ENCODE results near the gene CSMD2.

Gene CSMD2

GRCh38 chr1:33960188-33960895 lies 204.7 kb downstream of the CSMD2 start:
- WGBS, 2 experiments (ENCODE audit: insufficient coverage in 2 of 2) = 88 to 95% methylated on average over 4 to 5 of the region's 9 CpGs
- no peaks in the 10 kb centered on the region for H3K9me3 ChIP-seq (ENCODE audit: control insufficient read depth, low read length)
- no peaks in the 10 kb centered on the region for H3K4me1 ChIP-seq (ENCODE audit: control insufficient read depth, insufficient read depth, low read length, poor library complexity, severe bottlenecking)
- no peaks in the 10 kb centered on the region for H3K36me3 ChIP-seq (ENCODE audit: control insufficient read depth, insufficient read depth, low read length)
- H3K4me3 ChIP-seq (ENCODE audit: extremely low read depth, insufficient read depth, low read length, poor library complexity, severe bottlenecking) = no peak overlapping the region
- H3K27ac ChIP-seq (ENCODE audit: low read depth, low read length, severe bottlenecking) = no peak overlapping the region

DNA sequence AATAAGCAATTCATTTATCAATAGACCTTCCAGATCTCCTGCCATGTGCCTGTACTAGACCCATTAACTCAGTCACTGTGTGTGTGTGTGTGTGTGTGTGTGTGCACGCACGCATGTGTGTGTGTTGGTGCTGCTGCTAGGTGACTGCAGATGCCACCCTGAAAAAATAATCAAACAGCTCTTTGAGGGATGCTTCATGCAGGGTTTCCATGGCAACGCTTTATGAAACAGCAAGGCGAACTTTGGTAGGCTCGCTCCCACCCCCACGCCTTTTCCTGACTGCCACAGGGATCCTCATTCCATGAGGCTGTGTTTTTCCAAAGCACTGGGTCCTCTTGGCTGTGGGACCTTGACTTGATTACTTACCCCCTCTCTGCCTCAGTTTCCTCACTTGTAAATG lies 207.2 kb downstream of the CSMD2 start:
- Histone ChIP-seq H3K4me3 (ENCODE audit: extremely low read depth, insufficient read depth, low read length, poor library complexity, severe bottlenecking) (no peak overlapping the region), H3K36me3 (ENCODE audit: control insufficient read depth, insufficient read depth, low read length) (no peaks in the 10 kb centered on the region), H3K4me1 (ENCODE audit: control insufficient read depth, insufficient read depth, low read length, poor library complexity, severe bottlenecking) (no peaks in the 10 kb centered on the region), H3K9me3 (ENCODE audit: control insufficient read depth, low read length) (no peaks in the 10 kb centered on the region), H3K27ac (ENCODE audit: low read depth, low read length, severe bottlenecking) (no peak overlapping the region)
- 94 to 98% methylated on average over 5 to 6 of the region's 6 CpGs for WGBS, 2 experiments (ENCODE audit: insufficient coverage in 2 of 2)

DNA sequence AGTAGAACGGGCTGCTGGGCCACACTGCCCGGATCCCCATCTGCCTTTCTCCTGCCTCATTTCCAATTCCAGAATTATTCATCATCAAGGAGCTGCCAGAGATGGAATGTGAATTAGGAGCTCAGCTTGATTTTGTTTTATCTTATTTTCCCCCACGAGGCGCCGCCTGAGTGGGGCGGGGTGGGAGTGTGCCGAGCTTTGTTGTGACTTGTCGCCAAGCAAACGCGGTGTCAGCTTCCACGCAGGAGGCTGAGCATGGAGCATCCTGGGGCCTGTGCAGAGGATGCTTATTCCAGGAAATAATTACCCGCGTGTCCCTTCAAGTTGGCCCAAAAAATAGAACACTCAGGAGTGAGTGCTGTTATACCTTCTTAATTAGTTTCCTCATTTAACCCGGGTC lies 209.9 kb downstream of the CSMD2 start:
- H3K27ac ChIP-seq (ENCODE audit: low read depth, low read length, severe bottlenecking) = no peak overlapping the region
- H3K4me3 ChIP-seq (ENCODE audit: extremely low read depth, insufficient read depth, low read length, poor library complexity, severe bottlenecking) = no peak overlapping the region
- WGBS, 2 experiments (ENCODE audit: insufficient coverage in 2 of 2) = 97 to 99% methylated on average over 12 of the region's 14 CpGs
- H3K4me1 ChIP-seq (ENCODE audit: control insufficient read depth, insufficient read depth, low read length, poor library complexity, severe bottlenecking) = no peaks in the 10 kb centered on the region
- no peaks in the 10 kb centered on the region for H3K9me3 ChIP-seq (ENCODE audit: control insufficient read depth, low read length)
- H3K36me3 ChIP-seq (ENCODE audit: control insufficient read depth, insufficient read depth, low read length) = no peaks in the 10 kb centered on the region

- H3K27ac ChIP-seq (ENCODE audit: low read depth, low read length, severe bottlenecking) = no peak overlapping the region
- 85 to 92% methylated on average over 2 of the region's 2 CpGs for WGBS, 2 experiments (ENCODE audit: insufficient coverage in 2 of 2)
- H3K4me3 ChIP-seq (ENCODE audit: extremely low read depth, insufficient read depth, low read length, poor library complexity, severe bottlenecking) = no peak overlapping the region
- no peaks in the 10 kb centered on the region for H3K9me3 ChIP-seq (ENCODE audit: control insufficient read depth, low read length)
- no peaks in the 10 kb centered on the region for H3K4me1 ChIP-seq (ENCODE audit: control insufficient read depth, insufficient read depth, low read length, poor library complexity, severe bottlenecking)
- no peaks in the 10 kb centered on the region for H3K36me3 ChIP-seq (ENCODE audit: control insufficient read depth, insufficient read depth, low read length)
Measured at GRCh38 chr1:33949570-33949969, 215.5 kb downstream of the CSMD2 start.

GRCh38 chr1:33948291-33948690 lies 216.7 kb downstream of the CSMD2 start:
- no peak overlapping the region for H3K27ac ChIP-seq (ENCODE audit: low read depth, low read length, severe bottlenecking)
- WGBS, 2 experiments (ENCODE audit: insufficient coverage in 2 of 2) = 82 to 94% methylated on average over 3 of the region's 3 CpGs
- no peaks in the 10 kb centered on the region for H3K36me3 ChIP-seq (ENCODE audit: control insufficient read depth, insufficient read depth, low read length)
- no peaks in the 10 kb centered on the region for H3K9me3 ChIP-seq (ENCODE audit: control insufficient read depth, low read length)
- H3K4me1 ChIP-seq (ENCODE audit: control insufficient read depth, insufficient read depth, low read length, poor library complexity, severe bottlenecking) = no peaks in the 10 kb centered on the region
- H3K4me3 ChIP-seq (ENCODE audit: extremely low read depth, insufficient read depth, low read length, poor library complexity, severe bottlenecking) = no peak overlapping the region

DNA sequence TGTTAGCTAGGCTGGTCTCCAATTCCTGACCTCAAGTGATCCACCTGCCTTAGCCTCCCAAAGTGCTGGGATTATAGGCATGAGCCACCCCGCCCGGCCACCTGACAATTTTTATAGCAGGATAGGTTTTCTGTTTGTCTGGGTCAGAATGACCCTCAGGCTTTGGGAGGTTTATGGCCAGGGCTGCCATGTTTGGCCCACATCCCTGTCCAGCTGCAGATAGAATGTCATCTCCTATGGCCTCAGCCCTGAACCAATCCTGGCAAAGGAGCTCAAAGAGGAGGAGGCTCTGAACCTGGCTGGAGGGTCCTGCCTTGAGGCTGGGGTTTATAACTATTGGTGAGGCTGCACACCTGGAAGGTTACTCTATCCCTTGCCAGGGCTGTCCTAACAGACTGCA lies 218.2 kb downstream of the CSMD2 start:
- Histone ChIP-seq H3K36me3 (ENCODE audit: control insufficient read depth, insufficient read depth, low read length) (no peaks in the 10 kb centered on the region), H3K27ac (ENCODE audit: low read depth, low read length, severe bottlenecking) (no peak overlapping the region), H3K4me3 (ENCODE audit: extremely low read depth, insufficient read depth, low read length, poor library complexity, severe bottlenecking) (no peak overlapping the region), H3K9me3 (ENCODE audit: control insufficient read depth, low read length) (no peaks in the 10 kb centered on the region), H3K4me1 (ENCODE audit: control insufficient read depth, insufficient read depth, low read length, poor library complexity, severe bottlenecking) (no peaks in the 10 kb centered on the region)
- WGBS, 2 experiments (ENCODE audit: insufficient coverage in 2 of 2) = 83% methylated on average over 2 of the region's 2 CpGs; no CpG with 5 or more reads in 1 of the 2 experiments

DNA sequence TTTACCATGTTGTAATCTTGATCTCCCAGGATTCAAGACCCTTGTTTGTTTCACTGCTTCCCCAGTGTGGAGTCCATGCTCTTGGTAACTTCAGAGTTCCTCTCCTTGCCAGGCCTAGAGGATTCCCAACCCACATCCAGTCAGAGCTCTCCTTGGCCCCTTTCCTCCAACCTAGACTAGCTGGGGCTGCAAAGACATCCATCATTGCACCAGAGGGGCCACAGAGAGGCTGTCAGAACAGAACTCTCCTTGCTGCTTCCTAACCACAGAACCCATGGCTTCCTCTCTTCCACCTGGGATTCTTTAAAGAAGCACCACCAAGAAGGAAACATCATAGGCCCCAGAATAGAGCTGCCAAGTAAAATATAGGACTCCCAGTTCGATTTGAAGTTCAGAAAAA lies 220.2 kb downstream of the CSMD2 start:
- WGBS, 2 experiments (ENCODE audit: insufficient coverage in 2 of 2) = no CpG with 5 or more reads among the region's 1 CpG
- Histone ChIP-seq H3K36me3 (ENCODE audit: control insufficient read depth, insufficient read depth, low read length) (no peaks in the 10 kb centered on the region), H3K4me3 (ENCODE audit: extremely low read depth, insufficient read depth, low read length, poor library complexity, severe bottlenecking) (no peak overlapping the region), H3K9me3 (ENCODE audit: control insufficient read depth, low read length) (no peaks in the 10 kb centered on the region), H3K4me1 (ENCODE audit: control insufficient read depth, insufficient read depth, low read length, poor library complexity, severe bottlenecking) (no peaks in the 10 kb centered on the region), H3K27ac (ENCODE audit: low read depth, low read length, severe bottlenecking) (no peak overlapping the region)

- Histone ChIP-seq H3K36me3 (ENCODE audit: control insufficient read depth, insufficient read depth, low read length) (no peaks in the 10 kb centered on the region), H3K9me3 (ENCODE audit: control insufficient read depth, low read length) (peaks cover 2% of the 10 kb centered on the region), H3K4me3 (ENCODE audit: extremely low read depth, insufficient read depth, low read length, poor library complexity, severe bottlenecking) (no peak overlapping the region), H3K4me1 (ENCODE audit: control insufficient read depth, insufficient read depth, low read length, poor library complexity, severe bottlenecking) (no peaks in the 10 kb centered on the region), H3K27ac (ENCODE audit: low read depth, low read length, severe bottlenecking) (no peak overlapping the region)
- 90% methylated on average over 2 of the region's 3 CpGs; no CpG with 5 or more reads in 1 of the 2 experiments for WGBS, 2 experiments (ENCODE audit: insufficient coverage in 2 of 2)
Measured at GRCh38 chr1:33943978-33944377, 221.1 kb downstream of the CSMD2 start.

DNA sequence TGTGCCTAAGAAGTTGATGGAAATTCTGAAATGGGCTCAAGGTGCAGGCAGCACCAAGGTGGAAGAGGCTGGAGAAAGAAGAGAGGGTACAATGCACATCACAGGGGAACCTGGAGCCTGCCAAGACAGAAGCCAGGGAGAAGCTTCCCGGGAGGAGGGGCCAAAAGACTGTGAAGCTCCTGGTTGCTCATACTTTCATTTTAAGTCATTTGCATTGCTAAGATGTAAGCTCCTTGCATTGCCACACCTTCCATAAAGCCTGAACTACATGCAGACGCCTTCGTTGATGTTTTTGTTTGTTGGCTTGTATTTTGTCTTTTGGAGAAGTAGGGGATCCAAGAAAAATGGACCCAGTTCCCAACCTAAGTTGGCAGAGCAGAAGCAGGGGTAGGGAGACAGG lies 232.2 kb downstream of the CSMD2 start:
- Histone ChIP-seq H3K4me1 (ENCODE audit: control insufficient read depth, insufficient read depth, low read length, poor library complexity, severe bottlenecking) (no peaks in the 10 kb centered on the region), H3K4me3 (ENCODE audit: extremely low read depth, insufficient read depth, low read length, poor library complexity, severe bottlenecking) (no peak overlapping the region), H3K27ac (ENCODE audit: low read depth, low read length, severe bottlenecking) (no peak overlapping the region), H3K9me3 (ENCODE audit: control insufficient read depth, low read length) (no peaks in the 10 kb centered on the region), H3K36me3 (ENCODE audit: control insufficient read depth, insufficient read depth, low read length) (no peaks in the 10 kb centered on the region)
- 79 to 100% methylated on average over 2 to 3 of the region's 3 CpGs for WGBS, 2 experiments (ENCODE audit: insufficient coverage in 2 of 2)

DNA sequence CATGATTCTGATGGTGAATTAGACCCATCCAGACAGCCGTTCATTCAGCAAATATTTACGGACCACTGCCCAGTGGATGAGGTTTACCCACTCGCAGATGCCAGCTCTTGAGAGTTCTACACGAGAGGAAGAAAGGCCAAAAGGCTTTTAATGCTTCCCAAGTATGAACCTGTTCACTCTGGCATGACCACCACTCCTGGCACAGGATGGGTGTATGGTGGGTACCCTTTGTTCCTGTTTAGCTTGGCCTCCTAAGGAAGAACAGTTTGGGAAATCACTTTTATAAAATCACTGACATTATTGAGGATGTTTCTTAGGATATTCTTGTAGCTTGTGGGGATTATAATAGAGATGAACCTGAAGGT lies 233.9 kb downstream of the CSMD2 start:
- H3K4me1 ChIP-seq (ENCODE audit: control insufficient read depth, insufficient read depth, low read length, poor library complexity, severe bottlenecking) = no peaks in the 10 kb centered on the region
- H3K36me3 ChIP-seq (ENCODE audit: control insufficient read depth, insufficient read depth, low read length) = no peaks in the 10 kb centered on the region
- H3K9me3 ChIP-seq (ENCODE audit: control insufficient read depth, low read length) = no peaks in the 10 kb centered on the region
- no peak overlapping the region for H3K4me3 ChIP-seq (ENCODE audit: extremely low read depth, insufficient read depth, low read length, poor library complexity, severe bottlenecking)
- 90 to 98% methylated on average over 3 to 4 of the region's 4 CpGs for WGBS, 2 experiments (ENCODE audit: insufficient coverage in 2 of 2)
- H3K27ac ChIP-seq (ENCODE audit: low read depth, low read length, severe bottlenecking) = no peak overlapping the region

DNA sequence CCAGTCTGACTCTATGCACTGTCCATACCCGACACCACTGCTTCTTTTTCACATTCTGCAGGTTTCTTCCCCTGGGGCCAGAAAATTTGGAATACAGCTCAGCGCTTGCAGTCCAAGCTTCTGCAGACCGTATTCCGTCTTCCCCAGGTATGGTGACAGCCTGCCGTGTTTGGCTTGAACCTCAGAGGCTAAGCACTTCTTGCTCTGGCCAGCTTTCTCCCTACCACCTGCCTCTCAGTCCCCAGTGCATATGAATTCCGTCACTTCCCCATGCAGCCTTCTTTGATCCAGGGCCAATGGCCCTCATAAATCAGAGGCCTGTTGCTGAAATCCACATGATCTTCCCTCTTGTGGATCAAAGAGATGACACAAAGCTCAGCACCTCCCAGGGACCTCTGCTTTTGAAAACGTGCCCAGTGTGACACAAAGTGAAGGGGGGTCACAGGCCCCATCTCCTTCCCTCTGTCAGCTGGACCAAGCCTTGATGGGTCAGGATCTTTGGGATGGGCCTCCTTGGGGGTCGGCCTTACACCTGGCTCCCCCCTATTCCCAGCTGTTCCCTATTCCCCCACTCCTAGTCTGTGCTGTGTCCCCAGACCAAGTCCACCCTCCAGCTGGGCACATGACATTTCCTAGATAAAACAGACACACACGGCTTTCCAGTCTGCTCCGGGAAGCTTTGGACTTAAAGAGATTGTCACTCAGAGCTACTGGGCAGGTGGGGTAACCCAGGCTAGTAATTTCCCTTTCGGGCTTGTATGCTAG lies 234.5 kb downstream of the CSMD2 start:
- H3K4me1 ChIP-seq (ENCODE audit: control insufficient read depth, insufficient read depth, low read length, poor library complexity, severe bottlenecking) = no peaks in the 10 kb centered on the region
- no peaks in the 10 kb centered on the region for H3K9me3 ChIP-seq (ENCODE audit: control insufficient read depth, low read length)
- H3K27ac ChIP-seq (ENCODE audit: low read depth, low read length, severe bottlenecking) = no peak overlapping the region
- no peak overlapping the region for H3K4me3 ChIP-seq (ENCODE audit: extremely low read depth, insufficient read depth, low read length, poor library complexity, severe bottlenecking)
- WGBS, 2 experiments (ENCODE audit: insufficient coverage in 2 of 2) = 89 to 94% methylated on average over 9 of the region's 11 CpGs
- no peaks in the 10 kb centered on the region for H3K36me3 ChIP-seq (ENCODE audit: control insufficient read depth, insufficient read depth, low read length)

Data from mesodermal cell (in vitro differentiated cells).